Mucosa of gallbladder (tissue), 1 donor: ENCODE measurements around the gene PRAME. TPM values are rescaled to one million over a fixed set of nuclear protein-coding genes. Genes with fewer than 3 reads are reported as not detected.

ENCODE experiments used
- DNase-seq: peaks from one replicate; pipeline ENCODE4 v3.0.0-alpha.2; 2020; ENCODE audit warnings: low spot score
- total RNA-seq: library from RNA; stranded (reverse); gene quantifications from one replicate; pipeline ENCODE4 v1.2.1, GENCODE V29; 2021
- donor health status: DM: no; HTN: no; CAD: no.

Gene PRAME
- total RNA-seq, 1 donor from 2014 or later = 1.5 TPM

- DNase-seq = no peak
These were observed 21.0 kb upstream of the PRAME start for GRCh38 chr22:22579869-22580604.

- no peak for DNase-seq
These were observed 19.8 kb upstream of the PRAME start for GRCh38 chr22:22578702-22579424.

GRCh38 chr22:22576989-22577427, 17.9 kb upstream of the PRAME start:
- no peak for DNase-seq

- DNase-seq = peak; percentile 32
These were observed 17.4 kb upstream of the PRAME start for GRCh38 chr22:22576244-22576988.

GRCh38 chr22:22574361-22574760, 15.3 kb upstream of the PRAME start:
- no peak for DNase-seq

- no peak for DNase-seq
These were observed 14.2 kb upstream of the PRAME start for GRCh38 chr22:22573047-22573889.

GRCh38 chr22:22571862-22572261, 12.8 kb upstream of the PRAME start:
- DNase-seq = no peak

- DNase-seq = no peak
These were observed 12.4 kb upstream of the PRAME start for GRCh38 chr22:22571429-22571828.

GRCh38 chr22:22569218-22569617, 10.2 kb upstream of the PRAME start:
- DNase-seq = no peak

- DNase-seq = no peak
These were observed 6.9 kb upstream of the PRAME start for GRCh38 chr22:22565981-22566380.

- DNase-seq = no peak
These were observed 744 bp downstream of the PRAME start for GRCh38 chr22:22558071-22558971.

GRCh38 chr22:22556995-22557925, 1.8 kb downstream of the PRAME start:
- DNase-seq = no peak

- no peak for DNase-seq
These were observed 2.5 kb downstream of the PRAME start for GRCh38 chr22:22556578-22556977.

GRCh38 chr22:22555596-22555995, 3.5 kb downstream of the PRAME start:
- no peak for DNase-seq

- no peak for DNase-seq
These were observed 4.3 kb downstream of the PRAME start for GRCh38 chr22:22554587-22555284.

- no peak for DNase-seq
These were observed 5.1 kb downstream of the PRAME start for GRCh38 chr22:22553735-22554586.

- DNase-seq = no peak
These were observed 5.9 kb downstream of the PRAME start for GRCh38 chr22:22553141-22553540.

- DNase-seq = no peak
These were observed 6.4 kb downstream of the PRAME start for GRCh38 chr22:22552630-22553029.
